PC-3 (cell line): ENCODE measurements around the gene STK32C. TPM values are rescaled to one million over a fixed set of nuclear protein-coding genes. Genes with fewer than 3 reads are reported as not detected.

Experiments used
- ATAC-seq: fragments of 200-7000 bp; cut with Tn5 transposase; 2 replicates; pipeline ENCODE4 v1.9.1; 2020; ENCODE audit warnings: mild to moderate bottlenecking, moderate library complexity
- BruUV-seq: library from RNA; stranded (reverse); fragments of 400-500 nt; replicated peaks from 2 replicates; lab custom pipeline; 2021; lab: Mats Ljungman, UMichigan
- CTCF ChIA-PET: fragments of 300-600 bp; sonication (Branson Sonifier 250); formaldehyde crosslinking; loops from one replicate; lab custom pipeline; 2022; ENCODE audit warnings: antibody characterized with exemption; lab: Charles Lee
- POLR2A ChIA-PET: fragments of 300-600 bp; sonication (Branson Sonifier 250); formaldehyde crosslinking; loops from one replicate; lab custom pipeline; 2022; ENCODE audit warnings: antibody characterized with exemption; ENCODE audit not compliant: unreplicated experiment; lab: Charles Lee
- DNase-seq: peaks from one replicate; pipeline ENCODE4 v3.0.0-alpha.2; 2015
- H2AFZ ChIP-seq: fragments of 300-600 bp; sonication (generic); 2 replicates; pipeline ENCODE4 v1.6.0; 2016; ENCODE audit warnings: antibody characterized with exemption, low read length
- H3F3A ChIP-seq: fragments of 300-600 bp; sonication (generic); one replicate; pipeline ENCODE4 v1.6.0; 2017; ENCODE audit warnings: antibody characterized with exemption, low read length, control low read depth, mild to moderate bottlenecking; ENCODE audit not compliant: unreplicated experiment
- H3K27ac ChIP-seq: fragments of 300-600 bp; sonication (generic); 2 replicates; pipeline ENCODE4 v1.5.1; 2016; ENCODE audit warnings: mild to moderate bottlenecking, low read length
- H3K27me3 ChIP-seq: fragments of 300-600 bp; sonication (generic); 2 replicates; pipeline ENCODE4 v1.6.1; 2016; ENCODE audit warnings: low read length, mixed read lengths
- H3K36me3 ChIP-seq: fragments of 300-600 bp; sonication (generic); 2 replicates; pipeline ENCODE4 v1.6.1; 2016; ENCODE audit warnings: low read depth, mixed run types, low read length, mixed read lengths
- H3K4me1 ChIP-seq: fragments of 300-600 bp; sonication (generic); 2 replicates; pipeline ENCODE4 v1.5.1; 2016; ENCODE audit warnings: low read length; ENCODE audit not compliant: insufficient read depth
- H3K4me2 ChIP-seq: fragments of 300-600 bp; sonication (generic); 2 replicates; pipeline ENCODE4 v1.6.0; 2016; ENCODE audit warnings: low read length
- H3K4me3 ChIP-seq: fragments of 300-600 bp; sonication (generic); 2 replicates; pipeline ENCODE4 v1.5.1; 2016; ENCODE audit warnings: mild to moderate bottlenecking, low read length, mixed read lengths
- H3K79me2 ChIP-seq: fragments of 300-600 bp; sonication (generic); 2 replicates; pipeline ENCODE4 v1.6.1; 2017; ENCODE audit warnings: low read length, mixed read lengths
- H3K9ac ChIP-seq: fragments of 300-600 bp; sonication (generic); 2 replicates; pipeline ENCODE4 v1.6.0; 2016; ENCODE audit warnings: mild to moderate bottlenecking, low read length
- H3K9me2 ChIP-seq: fragments of 300-600 bp; sonication (generic); replicated peaks from 2 replicates; pipeline ENCODE4 v1.6.1; 2016; ENCODE audit warnings: mixed run types, low read length, mixed read lengths
- H3K9me3 ChIP-seq: fragments of 300-600 bp; sonication (generic); 2 replicates; pipeline ENCODE4 v1.6.1; 2016; ENCODE audit warnings: low read length, mixed read lengths
- H4K20me1 ChIP-seq: fragments of 300-600 bp; sonication (generic); 2 replicates; pipeline ENCODE4 v1.6.1; 2016; ENCODE audit warnings: low read length, mixed read lengths
- EZH2 ChIP-seq: fragments of 300-600 bp; sonication (generic); IDR thresholded peaks from one replicate; pipeline ENCODE4 v1.6.1; 2017; ENCODE audit warnings: antibody characterized with exemption, mild to moderate bottlenecking, low read length; ENCODE audit not compliant: unreplicated experiment
- EZH2phosphoT487 ChIP-seq: fragments of 300-600 bp; sonication (generic); IDR thresholded peaks from 2 replicates; pipeline ENCODE4 v1.6.1; 2018; ENCODE audit warnings: mild to moderate bottlenecking, antibody characterized with exemption, low read length, borderline replicate concordance
- intact Hi-C: fragments of 100-400 bp; cut with micrococcal nuclease; formaldehyde crosslinking; loops from 2 replicates; pipeline ENCODE4 v1.9.0; 2023
- total RNA-seq: library from RNA; depleted of rRNA; stranded (reverse); fragments of >200 nt; gene quantifications from 2 replicates; pipeline ENCODE4 v1.2.3, GENCODE V29; 2014
- TF ChIP-seq, protein P1 (sequence below): fragments of 300-600 bp; sonication (generic); conservative IDR thresholded peaks from 2 replicates; pipeline ENCODE4 v1.5.1; 2017; ENCODE audit warnings: antibody characterized with exemption, low read depth, mild to moderate bottlenecking, low read length

Gene STK32C
- total RNA-seq, 1 experiment from 2014 or later: 28.3 TPM

DNA sequence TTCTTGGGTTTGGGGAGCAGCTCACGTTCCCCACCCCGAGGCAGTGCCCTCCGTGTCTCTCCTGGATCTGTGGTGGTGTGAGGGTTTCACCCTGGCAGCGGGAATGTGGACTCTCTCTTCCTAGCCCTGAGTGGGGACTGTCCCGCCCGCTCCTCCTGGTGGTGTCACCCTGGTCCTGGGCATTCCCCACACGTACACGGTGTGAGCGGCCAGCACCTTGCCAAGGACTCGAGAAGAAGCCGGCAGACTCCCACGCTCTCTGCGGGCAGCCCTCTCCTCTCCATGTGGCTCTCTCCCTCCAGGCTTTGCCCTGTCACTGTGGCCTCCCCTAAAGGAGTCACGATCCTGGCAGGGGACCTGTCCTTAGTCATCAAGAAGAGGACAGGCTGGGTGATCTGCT lies 97.0 kb downstream of the STK32C start:
- Histone ChIP-seq H3K27me3 (no peaks in the 10 kb centered on the region), H4K20me1 (no peaks in the 10 kb centered on the region), H3K4me2 (no peak overlapping the region), H3K36me3 (no peaks in the 10 kb centered on the region), H3K79me2 (no peaks in the 10 kb centered on the region), H2AFZ (no peak overlapping the region), H3K9me2 (no peaks in the 10 kb centered on the region), H3F3A (no peaks in the 10 kb centered on the region), H3K27ac (no peak overlapping the region), H3K9ac (no peak overlapping the region), H3K4me3 (no peak overlapping the region), H3K4me1 (no peaks in the 10 kb centered on the region), H3K9me3 (no peaks in the 10 kb centered on the region)
- CTCF ChIA-PET: no interaction called here
- BruUV-seq: no TSS peak
- POLR2A ChIA-PET: no interaction called here
- no peak for TF ChIP-seq EZH2
- TF ChIP-seq, protein P1, sequence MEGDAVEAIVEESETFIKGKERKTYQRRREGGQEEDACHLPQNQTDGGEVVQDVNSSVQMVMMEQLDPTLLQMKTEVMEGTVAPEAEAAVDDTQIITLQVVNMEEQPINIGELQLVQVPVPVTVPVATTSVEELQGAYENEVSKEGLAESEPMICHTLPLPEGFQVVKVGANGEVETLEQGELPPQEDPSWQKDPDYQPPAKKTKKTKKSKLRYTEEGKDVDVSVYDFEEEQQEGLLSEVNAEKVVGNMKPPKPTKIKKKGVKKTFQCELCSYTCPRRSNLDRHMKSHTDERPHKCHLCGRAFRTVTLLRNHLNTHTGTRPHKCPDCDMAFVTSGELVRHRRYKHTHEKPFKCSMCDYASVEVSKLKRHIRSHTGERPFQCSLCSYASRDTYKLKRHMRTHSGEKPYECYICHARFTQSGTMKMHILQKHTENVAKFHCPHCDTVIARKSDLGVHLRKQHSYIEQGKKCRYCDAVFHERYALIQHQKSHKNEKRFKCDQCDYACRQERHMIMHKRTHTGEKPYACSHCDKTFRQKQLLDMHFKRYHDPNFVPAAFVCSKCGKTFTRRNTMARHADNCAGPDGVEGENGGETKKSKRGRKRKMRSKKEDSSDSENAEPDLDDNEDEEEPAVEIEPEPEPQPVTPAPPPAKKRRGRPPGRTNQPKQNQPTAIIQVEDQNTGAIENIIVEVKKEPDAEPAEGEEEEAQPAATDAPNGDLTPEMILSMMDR: no peak
- TF ChIP-seq EZH2phosphoT487: no peak
- ATAC-seq (no peak), DNase-seq (no peak)
- intact Hi-C loops: no loop called here

DNA sequence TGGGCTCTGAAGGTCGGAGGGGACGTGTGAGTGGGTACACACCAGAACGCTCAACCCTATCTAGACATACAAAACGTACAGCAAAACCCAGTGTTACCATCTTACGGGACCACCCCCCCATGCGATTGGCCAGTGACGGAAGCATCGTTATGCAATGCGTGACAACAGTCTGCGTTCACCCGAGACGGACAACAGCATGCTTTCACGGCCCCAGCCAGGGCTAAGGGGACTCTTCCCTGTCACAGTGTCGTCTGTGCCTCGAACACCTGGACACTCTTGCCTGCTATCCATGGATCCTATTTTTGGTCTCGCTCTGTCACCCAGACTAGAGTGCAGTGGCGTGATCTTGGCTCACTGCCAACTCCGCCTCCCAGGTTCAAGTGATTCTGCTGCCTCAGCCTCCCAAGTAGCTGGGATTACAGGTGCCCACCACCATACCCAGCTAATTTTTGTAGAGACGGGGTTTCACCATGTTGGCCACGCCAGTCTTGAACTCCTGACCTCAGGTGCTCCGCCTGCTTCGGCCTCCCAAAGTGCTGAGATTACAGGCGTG lies 97.7 kb downstream of the STK32C start:
- ChIA-PET CTCF (no interaction called here), POLR2A (no interaction called here)
- no peak overlapping the region for H3K9ac ChIP-seq
- H2AFZ ChIP-seq: no peak overlapping the region
- DNase-seq (no peak), ATAC-seq (no peak)
- H3K4me3 ChIP-seq: no peak overlapping the region
- H3K79me2 ChIP-seq: no peaks in the 10 kb centered on the region
- BruUV-seq: no TSS peak
- no peaks in the 10 kb centered on the region for H3K4me1 ChIP-seq
- H3K9me2 ChIP-seq: no peaks in the 10 kb centered on the region
- TF ChIP-seq EZH2 (no peak), EZH2phosphoT487 (no peak)
- TF ChIP-seq, protein P1: no peak
- H3F3A ChIP-seq: no peaks in the 10 kb centered on the region
- no peaks in the 10 kb centered on the region for H3K36me3 ChIP-seq
- intact Hi-C loops: no loop called here
- H3K27ac ChIP-seq: no peak overlapping the region
- H3K27me3 ChIP-seq: no peaks in the 10 kb centered on the region
- no peak overlapping the region for H3K4me2 ChIP-seq
- no peaks in the 10 kb centered on the region for H4K20me1 ChIP-seq
- H3K9me3 ChIP-seq: no peaks in the 10 kb centered on the region

DNA sequence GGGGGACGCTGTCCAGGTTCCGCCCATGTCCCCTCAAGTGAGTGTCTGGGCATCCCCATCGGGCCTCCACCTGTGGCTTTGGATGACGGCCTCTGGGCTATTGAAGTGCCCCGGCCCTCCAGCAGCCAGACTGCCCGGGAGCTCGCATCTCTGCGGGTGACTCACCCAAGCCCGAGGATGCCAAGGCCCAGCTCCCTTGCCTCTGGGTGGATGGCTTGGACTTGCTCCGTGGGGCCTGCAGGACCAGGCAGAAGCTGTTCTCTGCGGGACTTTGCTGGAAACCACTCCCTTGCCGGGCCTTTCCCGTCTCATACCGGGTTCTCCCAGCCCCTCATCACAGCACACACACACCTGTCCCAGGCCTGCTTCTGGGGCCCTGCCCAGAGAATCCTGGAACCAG lies 98.6 kb downstream of the STK32C start:
- Histone ChIP-seq H3K9me2 (no peaks in the 10 kb centered on the region), H3K4me2 (no peak overlapping the region), H3K9me3 (no peaks in the 10 kb centered on the region), H3K27ac (no peak overlapping the region), H3K27me3 (no peaks in the 10 kb centered on the region), H4K20me1 (no peaks in the 10 kb centered on the region), H3K4me1 (no peaks in the 10 kb centered on the region), H3K79me2 (no peaks in the 10 kb centered on the region), H3K4me3 (no peak overlapping the region), H3K9ac (no peak overlapping the region), H3F3A (no peaks in the 10 kb centered on the region), H3K36me3 (no peaks in the 10 kb centered on the region), H2AFZ (no peak overlapping the region)
- CTCF ChIA-PET: no interaction called here
- BruUV-seq: no TSS peak
- DNase-seq: peak; percentile 19
- peak; percentile 80 for ATAC-seq
- POLR2A ChIA-PET: no interaction called here
- intact Hi-C loops: no loop called here
- TF ChIP-seq EZH2: no peak
- TF ChIP-seq EZH2phosphoT487: no peak
- TF ChIP-seq, protein P1: no peak
